Left cardiac atrium (tissue), 4 donors: ENCODE measurements around the gene ZNF18. TPM values are rescaled to one million over a fixed set of nuclear protein-coding genes. Genes with fewer than 3 reads are reported as not detected.

Source experiments
- ATAC-seq, 2 donors: fragments of 200-7000 bp; cut with Tn5 transposase; one replicate each; pipeline ENCODE4 v1.9.1; 2020; ENCODE audit warnings: mild to moderate bottlenecking in 2 of 2, moderate library complexity in 2 of 2
- DNase-seq: peaks from one replicate; pipeline ENCODE4 v3.0.0-alpha.2; 2020
- intact Hi-C, 2 donors: fragments of 100-400 bp; cut with DNase I; formaldehyde crosslinking; loops; one replicate each; pipeline versions ENCODE4 v1.14.1 to v1.15.1; 2022 to 2023
- total RNA-seq, 2 donors: library from RNA; stranded (reverse); fragmentation: NEBNext Ultra II Directional; extraction: Animal tissue kit (Norgen Biotek cat#: 25700); gene quantifications; one replicate each; pipeline ENCODE4 v1.2.1, GENCODE V29; 2021
- donor health status: DM: no; HTN: yes; CAD: no.
- donor health status: DM: no; HTN: yes; CAD: no; lungs with severe emphysema.
- donor health status: DM: yes; HTN: yes; CAD: no.
- donor health status: Dilated cardiomyopathy.

ZNF18 gene
- total RNA-seq, 2 donors from 2014 or later: 3.8 to 5.4 TPM

- intact Hi-C loops: loop anchor here (10.0 kb wide), 2 partner anchors 288 to 1058 kb away; no protein-coding TSS in a partner anchor
- DNase-seq: no peak
- ATAC-seq: no peak
These were observed 64.9 kb downstream of the ZNF18 start for GRCh38 chr17:11932337-11932898.

- intact Hi-C loops: no loop called here
- no peak for DNase-seq
- peak in 1 of 2 donors; percentile 51 for ATAC-seq
These were observed 68.8 kb downstream of the ZNF18 start for GRCh38 chr17:11928436-11928835.

Other genes starting within 250 kb of the ZNF18 start
- gene MAP2K4, start 23.4 kb upstream of the ZNF18 start, total RNA-seq: 10 to 100 TPM; 31.3 to 31.5 TPM